HG03280 (cell line): ENCODE measurements around the gene UNC79.

Experiments used
- ATAC-seq: cut with Tn5 transposase; IDR thresholded peaks from one replicate; pipeline ENCODE4 v1.9.1; 2021; ENCODE audit warnings: mild to moderate bottlenecking, moderate library complexity; ENCODE audit not compliant: unreplicated experiment

The UNC79 gene

GRCh38 chr14:93723001-93723400 is 292.3 kb downstream of the UNC79 start:
- ATAC-seq: no peak

GRCh38 chr14:93725002-93725582 is 294.4 kb downstream of the UNC79 start:
- ATAC-seq: no peak

- ATAC-seq: no peak
These were observed 295.3 kb downstream of the UNC79 start for GRCh38 chr14:93725993-93726392.

GRCh38 chr14:93727039-93727740 is 296.5 kb downstream of the UNC79 start:
- ATAC-seq: no peak

GRCh38 chr14:93727917-93728650 is 297.3 kb downstream of the UNC79 start:
- ATAC-seq: no peak

GRCh38 chr14:93728651-93729016 is 297.9 kb downstream of the UNC79 start:
- no peak for ATAC-seq

DNA sequence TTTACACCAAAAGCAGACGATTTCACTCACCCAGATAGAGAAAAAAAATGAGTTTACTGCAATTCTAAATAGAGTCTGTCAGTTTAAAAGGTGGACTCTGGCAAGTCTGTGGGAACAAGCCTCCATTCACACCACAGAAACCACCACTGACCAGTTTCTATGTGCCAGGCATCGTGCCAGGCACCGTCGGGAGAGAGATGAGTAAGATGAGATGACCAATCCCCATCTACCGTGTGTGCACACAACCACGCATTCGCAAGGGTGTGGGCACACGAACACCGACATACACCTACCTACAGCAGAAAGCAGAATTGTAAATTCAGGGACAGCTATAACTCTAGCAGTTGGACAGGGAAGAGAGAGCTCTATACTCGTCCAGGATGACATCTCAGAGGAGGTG is 299.3 kb downstream of the UNC79 start:
- no peak for ATAC-seq

- ATAC-seq: no peak
These were observed 301.0 kb downstream of the UNC79 start for GRCh38 chr14:93731753-93732152.

DNA sequence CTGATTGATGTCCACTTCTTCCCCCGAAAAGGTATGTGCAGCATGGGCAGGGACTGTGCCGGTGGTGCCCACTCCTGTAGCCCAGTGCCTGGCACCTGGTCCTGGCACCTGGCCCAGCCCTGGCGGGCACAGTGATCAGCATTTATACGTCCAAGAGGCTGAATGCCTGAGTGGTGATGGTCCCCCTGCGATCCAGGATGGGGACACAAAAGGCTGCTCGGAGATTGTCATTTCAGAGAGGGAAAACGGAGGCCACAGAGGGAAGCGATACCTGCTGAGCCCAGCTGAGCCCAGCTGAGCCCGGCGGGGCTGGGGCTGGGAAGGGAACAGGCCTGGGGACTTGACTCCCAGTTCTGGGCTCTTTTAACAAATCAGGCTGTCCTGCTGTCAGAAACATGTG is 301.8 kb downstream of the UNC79 start:
- no peak for ATAC-seq

DNA sequence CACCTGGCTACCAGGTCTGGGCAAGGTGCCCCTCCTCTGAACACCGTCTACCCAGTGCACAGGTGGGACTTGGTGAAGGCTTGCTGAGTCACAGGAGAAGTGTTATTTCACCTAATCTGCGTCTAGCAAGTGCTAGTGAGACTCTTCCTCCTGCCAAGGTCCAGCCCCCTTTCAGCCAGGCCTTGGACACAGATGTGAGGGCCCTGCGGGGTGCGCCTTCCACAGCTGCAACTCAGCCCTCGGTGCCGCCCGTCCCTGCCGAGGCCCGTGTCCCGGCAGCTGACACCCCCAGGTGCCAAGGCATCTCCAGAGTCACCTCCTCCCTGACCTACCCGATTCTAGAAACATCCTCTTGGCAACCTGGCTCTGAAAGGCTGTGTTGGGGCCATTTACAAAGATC is 302.5 kb downstream of the UNC79 start:
- no peak for ATAC-seq

DNA sequence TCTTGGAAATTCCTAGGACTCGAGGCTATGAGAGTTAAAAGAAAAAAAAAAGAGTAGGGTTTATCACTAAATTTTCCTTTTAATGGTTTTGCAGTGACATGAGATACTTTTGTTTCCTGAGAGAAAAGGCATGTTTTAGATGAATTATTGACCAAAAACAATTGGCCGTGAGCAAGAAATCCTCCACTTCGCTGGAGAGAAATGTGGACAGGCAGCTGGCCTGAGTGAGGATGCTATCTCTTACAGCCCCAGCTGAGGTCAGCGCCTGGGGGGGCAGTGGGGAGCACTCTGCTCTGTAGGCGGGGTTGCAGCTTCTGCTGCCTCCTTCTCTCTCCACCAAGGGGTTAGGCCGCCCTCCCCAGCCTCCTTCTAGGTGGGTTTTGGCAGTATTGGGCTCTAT is 302.9 kb downstream of the UNC79 start:
- ATAC-seq: no peak

DNA sequence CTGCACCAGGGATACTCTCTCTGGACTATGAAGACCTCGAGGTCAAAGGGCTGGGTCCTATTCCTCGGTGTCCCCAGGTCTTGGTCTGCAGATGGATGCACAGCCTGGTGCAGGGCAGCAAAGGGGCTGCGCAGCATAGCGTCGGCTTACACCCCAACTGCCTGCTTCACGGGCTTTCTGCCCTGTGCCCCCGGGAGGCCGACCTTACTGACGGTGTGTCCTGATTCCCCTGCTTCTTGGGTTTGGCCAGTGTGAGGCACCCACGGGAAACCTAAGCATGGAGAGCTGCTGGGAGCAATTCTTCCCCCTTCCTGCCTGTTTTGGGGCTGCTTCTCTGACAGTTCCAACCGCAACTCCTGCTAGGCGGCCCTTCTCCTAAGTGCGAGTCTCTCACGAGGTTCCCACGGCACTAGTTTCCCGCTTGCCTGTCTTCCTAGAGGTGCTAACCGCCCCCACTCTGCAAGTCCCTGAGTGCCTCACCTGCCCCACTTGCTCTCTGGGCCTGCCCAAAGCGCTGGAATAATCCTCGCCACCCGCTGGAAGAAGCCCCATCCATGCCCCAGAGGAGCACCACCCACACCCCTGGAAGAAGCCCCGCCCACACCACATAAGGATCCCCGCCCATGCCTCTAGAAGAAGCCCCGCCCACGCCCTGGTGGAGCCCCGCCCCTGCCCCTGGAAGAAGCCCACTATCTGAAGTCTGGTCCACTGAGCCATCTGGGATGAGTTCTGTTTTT is 303.5 kb downstream of the UNC79 start:
- no peak for ATAC-seq

- ATAC-seq: no peak
These were observed 304.5 kb downstream of the UNC79 start for GRCh38 chr14:93735206-93735605.

GRCh38 chr14:93736378-93737014 is 305.8 kb downstream of the UNC79 start:
- ATAC-seq: no peak

GRCh38 chr14:93737634-93738033 is 306.9 kb downstream of the UNC79 start:
- ATAC-seq: no peak

GRCh38 chr14:93741556-93742230 is 311.0 kb downstream of the UNC79 start:
- no peak for ATAC-seq

GRCh38 chr14:93742761-93743160 is 312.0 kb downstream of the UNC79 start:
- no peak for ATAC-seq

GRCh38 chr14:93743270-93744060 is 312.7 kb downstream of the UNC79 start:
- ATAC-seq: no peak

- ATAC-seq: no peak
These were observed 313.4 kb downstream of the UNC79 start for GRCh38 chr14:93744176-93744575.

DNA sequence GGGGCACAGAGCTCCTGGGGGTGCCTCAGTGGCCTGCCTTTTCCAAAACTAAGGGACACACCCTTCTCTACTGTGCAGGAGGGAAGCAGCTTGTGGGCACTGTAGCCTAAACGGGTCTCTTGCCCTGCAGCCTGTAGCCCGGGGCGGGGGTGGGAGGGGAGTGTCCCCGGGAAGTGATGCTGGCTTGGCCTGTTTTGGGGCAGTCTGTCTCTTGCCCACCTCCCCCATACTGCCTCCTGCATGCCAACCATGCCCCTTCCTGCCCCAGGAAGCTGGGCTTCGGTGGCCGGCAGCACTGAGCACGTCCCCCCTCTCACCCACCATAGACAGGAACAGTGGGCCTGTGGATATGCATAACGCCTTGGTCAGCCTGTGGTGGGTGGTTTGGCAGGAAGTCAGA is 314.1 kb downstream of the UNC79 start:
- no peak for ATAC-seq
